GM19467 (cell line): ENCODE data around the gene CACNB4.
"Not testable (repeated sequence)": the region's sequence is repeated elsewhere in the genome, so short reads cannot be mapped to it uniquely, and the experiment has no call there.

Source experiments
- ATAC-seq: cut with Tn5 transposase; IDR thresholded peaks from one replicate; pipeline ENCODE4 v1.9.1; 2021; ENCODE audit warnings: mild to moderate bottlenecking, moderate library complexity; ENCODE audit not compliant: unreplicated experiment

The CACNB4 gene

DNA sequence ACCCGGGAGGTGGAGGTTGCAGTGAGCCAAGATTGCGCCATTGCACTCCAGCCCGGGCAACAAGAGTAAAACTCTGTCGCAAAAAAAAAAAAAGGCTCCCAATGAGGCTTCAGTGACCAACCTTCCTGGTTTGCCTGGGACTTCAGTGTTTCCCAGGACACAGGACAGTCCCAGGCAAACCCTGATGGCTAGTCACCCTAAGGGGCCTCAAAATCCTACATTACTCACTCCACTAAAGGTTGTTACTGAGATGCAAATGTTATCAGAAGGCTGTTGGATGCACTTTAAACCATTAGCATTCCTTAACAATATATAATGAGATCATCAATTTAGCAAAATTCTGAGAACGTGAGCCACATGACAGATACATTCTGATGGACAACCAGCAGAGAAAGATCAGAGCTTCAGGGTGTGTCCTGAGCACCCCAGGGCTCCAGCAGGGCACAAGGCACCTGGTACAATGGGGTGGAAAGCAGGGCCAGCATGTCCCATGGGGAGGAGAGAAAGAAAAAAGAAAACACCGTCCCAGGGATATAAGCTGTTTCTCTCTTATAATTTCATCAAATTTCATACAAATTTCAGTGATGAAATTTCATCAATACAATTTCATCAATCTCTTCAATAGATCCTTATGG is 152.5 kb downstream of the CACNB4 start:
- ATAC-seq: no peak

DNA sequence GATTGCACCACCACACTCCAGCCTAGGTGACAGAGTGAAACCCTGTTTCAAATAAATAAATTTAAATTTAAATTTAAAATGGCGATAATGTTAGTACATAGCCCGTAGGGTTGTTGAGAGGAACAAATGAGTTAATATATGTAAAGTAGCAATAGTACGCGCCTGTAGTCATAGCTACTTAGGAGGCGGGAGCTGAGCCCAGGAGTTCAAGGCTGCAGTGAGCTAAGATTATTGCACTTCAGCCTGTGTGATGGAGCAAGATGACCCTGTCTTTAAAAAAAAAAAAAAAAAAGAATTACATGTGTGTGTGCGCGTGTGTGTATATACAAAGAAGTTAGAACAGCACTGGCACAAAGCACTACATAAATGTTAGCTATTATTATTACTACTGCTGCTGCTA is 153.2 kb downstream of the CACNB4 start:
- ATAC-seq: no peak

DNA sequence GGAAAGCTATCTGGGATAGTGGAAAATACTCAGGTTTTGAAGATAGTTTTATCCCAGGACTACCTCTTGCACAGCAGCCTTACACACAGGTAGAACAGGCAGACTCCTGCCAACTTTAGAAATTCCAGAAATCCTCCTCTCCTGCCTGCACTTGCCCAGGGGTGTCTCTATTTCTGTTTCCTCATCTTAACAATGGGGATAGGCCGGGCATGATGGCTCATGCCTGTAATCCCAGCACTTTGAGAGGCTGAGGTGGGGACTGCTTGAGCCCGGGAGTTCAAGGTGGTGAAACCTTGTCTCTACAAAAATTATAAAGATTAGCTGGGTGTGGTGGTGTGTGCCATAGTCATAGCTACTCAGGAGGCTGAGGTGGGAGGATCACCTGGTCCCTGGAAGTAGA is 153.7 kb downstream of the CACNB4 start:
- no peak for ATAC-seq

DNA sequence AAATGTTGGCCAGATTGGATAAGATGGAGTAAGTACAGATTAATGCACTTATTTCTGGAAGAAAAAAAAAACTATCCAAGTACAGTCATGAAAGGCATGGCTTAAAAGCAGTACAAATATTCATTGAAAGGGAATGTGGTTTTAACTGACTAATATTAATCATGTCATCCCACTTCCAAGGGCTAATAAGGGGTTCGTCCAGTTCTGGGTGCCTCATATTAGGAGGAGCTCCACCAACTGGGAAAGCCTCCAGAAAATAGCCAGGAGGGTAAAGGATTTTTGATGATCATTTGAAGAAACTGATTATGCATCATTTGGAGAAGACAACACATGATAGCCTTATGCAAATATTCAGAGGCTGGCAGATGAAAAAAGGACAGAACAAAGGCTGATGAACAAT is 155.4 kb downstream of the CACNB4 start:
- ATAC-seq: no peak

DNA sequence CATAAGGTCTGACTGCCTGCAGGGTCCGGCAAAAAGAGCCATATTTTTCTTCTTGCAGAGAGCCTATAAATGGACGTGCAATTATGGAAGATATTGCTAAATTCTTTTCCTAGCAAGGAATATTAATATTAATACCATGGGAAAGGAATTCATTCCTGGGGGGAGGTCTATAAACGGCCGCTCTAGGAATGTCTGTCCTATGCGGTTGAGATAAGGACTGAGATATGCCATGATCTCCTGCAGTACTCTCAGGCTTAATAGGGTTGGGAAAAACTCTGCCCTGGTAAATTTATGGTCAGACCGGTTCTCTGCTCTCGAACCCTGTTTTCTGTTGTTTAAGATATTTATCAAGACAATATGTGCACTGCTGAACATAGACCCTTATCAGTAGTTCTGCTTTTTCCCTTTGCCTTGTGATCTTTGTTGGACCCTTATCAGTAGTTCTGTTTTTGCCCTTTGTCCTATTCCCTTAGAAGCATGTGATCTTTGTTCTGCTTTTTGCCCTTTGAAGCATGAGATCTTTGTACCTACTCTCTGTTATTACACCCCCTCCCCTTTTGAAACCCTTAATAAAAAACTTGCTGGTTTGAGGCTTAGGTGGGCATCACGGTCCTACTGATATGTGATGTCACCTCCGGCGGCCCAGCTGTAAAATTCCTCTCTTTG is 156.2 kb downstream of the CACNB4 start:
- not testable (repeated sequence) for ATAC-seq

DNA sequence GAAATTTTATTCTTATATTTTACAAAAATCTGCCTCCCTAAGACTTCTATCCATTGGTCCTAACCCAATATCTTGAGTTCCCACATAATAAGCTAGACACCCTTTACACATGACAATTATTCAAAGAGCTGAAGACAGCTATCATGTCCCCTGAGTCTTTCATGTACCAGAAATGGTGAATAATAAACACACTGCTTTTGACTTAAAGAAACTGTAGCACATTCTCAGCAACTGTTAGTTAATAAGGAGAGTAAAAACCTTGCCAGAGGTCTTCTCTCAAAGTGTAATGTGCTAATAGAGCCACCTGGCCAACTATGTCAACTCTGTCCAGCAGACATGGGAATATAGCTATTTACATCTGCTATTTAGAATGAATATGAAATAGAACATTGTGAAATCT is 160.9 kb downstream of the CACNB4 start:
- no peak for ATAC-seq

DNA sequence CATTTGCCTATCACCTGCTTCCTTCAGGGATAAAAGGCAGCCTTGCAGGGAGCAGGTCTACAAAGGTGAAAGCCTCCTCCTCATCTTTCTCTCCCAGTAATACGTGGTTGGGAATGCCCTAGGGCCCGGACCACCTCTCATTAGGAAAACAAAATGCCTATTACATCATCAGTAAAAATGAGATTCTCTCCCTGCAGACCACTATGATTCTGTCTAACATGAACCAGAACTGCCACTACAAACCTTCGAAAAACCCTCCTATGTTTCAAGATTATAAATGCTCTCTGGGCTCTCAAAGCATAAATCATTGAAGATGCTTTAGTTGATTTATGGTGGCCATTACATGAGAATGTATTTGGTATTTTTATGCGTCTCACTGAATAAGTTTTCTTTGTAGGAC is 162.2 kb downstream of the CACNB4 start:
- ATAC-seq: no peak

DNA sequence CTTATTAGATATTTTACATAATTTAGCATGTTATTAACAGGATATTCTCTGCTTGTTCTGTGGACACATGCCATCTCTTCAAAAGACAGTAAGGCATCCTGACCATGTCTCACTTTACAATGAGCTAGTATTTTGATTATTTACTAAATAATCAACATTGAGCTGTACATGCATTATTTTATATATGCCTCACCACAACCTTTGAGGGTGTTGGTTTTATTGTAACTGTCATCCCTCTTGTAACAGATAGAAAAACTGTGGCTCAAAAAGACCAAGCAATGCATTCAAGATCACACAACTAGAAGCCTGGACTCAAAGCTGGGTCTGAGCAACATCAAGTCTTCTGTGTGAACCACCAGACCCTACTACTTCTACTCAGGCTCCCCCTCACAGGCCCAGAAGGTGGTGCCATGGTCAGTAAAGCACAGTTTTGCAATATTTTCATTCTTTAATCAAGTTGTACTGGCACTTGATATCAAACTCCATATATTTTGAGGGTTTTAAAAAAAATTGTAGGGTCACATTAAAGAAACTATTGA is 165.5 kb downstream of the CACNB4 start:
- ATAC-seq: no peak

DNA sequence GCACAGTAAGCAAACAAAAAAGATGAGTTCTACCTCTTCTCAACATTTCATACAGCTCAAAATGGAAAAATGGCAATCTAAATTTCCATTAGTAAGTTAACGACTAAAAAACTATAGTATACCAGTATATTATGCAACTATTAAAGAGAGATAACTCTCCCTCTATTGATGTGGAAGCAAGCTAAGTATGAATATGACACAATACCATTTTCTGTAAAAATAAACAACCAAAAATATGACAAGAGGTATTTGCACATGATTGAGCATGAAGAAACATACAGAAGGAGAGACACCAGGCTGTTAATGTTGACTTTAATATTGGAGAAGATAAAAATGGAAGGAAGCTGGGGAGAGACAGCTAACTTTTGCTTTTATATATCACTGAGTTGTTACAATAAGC is 167.1 kb downstream of the CACNB4 start:
- no peak for ATAC-seq

DNA sequence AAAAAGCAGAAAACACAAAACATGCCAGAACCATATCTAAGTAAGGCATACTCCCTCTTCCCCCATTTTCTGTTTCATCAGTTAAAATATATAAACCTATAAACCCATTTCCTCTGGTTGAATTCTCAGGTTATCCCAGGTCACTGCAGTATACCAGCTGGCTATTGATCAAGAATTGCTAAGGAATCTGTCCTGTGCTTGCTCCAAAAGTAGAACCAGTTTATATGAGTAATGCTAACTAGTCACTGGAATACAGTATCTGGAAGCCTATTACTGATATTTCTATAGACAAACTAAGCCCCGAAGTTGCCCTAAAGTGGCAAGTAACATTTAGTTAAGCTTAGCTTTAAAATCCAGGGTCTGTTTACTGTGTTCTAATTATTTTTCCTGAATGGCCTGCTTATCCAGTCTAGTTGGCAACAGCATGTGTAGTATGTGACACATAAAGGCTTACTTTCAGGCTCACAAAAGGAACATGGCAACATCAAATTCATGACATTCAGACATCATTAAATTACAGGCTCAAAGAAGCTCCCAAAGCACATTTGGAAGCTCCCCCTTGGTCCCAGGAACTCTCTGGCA is 167.7 kb downstream of the CACNB4 start:
- ATAC-seq: no peak

DNA sequence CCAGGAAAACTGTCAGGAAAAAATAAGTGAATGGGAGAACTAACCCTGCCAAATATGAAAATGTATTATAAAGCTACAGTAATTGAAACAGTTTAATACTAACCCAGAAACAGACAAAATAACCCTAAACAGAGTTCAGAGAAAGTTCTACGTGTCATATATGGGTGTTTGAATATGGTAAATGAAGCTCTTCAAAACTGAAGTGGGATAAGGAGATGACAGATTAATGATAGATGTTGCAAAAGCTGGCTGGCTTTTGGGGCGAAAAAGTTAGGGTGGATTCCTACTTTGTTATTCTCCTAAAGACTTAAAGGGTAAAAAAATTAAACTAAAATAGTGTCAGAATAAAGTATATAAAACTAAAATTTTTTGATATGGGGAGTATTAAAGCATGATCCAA is 168.8 kb downstream of the CACNB4 start:
- ATAC-seq: no peak

DNA sequence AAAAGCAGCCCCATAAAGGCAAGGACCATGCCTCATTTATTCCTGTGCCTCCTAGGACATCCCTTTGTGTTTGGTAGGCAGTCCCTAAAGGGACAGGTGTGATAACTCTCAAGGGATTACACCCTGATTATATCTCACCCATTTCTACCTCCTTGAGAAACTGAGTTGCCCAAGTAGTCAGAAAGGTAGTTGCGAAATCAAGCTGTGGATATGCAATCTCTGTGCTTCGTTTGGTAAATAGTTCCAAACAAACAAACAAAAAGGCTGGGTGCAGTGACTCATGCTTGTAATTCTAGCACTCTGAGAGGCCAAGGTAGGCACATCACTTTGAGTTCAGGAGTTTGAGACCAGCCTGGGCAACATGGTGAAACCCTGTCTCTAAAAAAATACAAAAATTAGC is 170.5 kb downstream of the CACNB4 start:
- ATAC-seq: no peak

DNA sequence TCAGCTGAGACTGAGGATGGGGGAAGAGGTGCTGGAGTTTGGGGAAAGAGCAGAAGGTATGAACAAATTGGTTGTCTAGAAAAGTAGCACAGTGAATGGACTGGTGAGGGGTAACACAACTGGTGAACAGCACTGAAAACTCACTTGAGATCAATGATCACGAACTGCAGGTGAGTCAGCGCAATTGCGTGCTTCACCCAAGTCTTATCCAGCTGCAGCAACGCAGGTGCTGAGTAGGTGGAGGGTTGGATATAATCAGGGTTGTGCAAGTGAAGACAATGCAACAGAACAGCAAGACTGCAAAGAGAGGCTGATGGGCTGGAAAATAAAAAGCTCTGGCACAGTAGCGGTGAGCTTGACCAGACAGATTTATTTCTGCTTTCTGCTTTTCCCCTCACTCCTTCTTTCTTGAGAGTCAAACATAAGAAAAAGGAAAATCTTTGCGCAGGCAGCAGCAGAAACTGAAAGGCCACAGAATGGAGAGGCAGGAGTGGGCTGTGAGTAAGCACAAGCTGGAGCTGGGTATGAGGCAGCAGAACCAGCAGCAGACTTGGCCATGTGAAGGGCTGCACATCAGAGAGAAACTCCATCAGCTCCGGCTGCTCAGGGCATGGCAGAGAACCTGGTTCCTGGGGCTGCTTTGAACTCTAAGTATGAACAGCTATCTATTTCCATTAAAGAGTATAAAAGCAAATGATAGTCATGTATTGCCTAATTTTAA is 171.2 kb downstream of the CACNB4 start:
- ATAC-seq: no peak

DNA sequence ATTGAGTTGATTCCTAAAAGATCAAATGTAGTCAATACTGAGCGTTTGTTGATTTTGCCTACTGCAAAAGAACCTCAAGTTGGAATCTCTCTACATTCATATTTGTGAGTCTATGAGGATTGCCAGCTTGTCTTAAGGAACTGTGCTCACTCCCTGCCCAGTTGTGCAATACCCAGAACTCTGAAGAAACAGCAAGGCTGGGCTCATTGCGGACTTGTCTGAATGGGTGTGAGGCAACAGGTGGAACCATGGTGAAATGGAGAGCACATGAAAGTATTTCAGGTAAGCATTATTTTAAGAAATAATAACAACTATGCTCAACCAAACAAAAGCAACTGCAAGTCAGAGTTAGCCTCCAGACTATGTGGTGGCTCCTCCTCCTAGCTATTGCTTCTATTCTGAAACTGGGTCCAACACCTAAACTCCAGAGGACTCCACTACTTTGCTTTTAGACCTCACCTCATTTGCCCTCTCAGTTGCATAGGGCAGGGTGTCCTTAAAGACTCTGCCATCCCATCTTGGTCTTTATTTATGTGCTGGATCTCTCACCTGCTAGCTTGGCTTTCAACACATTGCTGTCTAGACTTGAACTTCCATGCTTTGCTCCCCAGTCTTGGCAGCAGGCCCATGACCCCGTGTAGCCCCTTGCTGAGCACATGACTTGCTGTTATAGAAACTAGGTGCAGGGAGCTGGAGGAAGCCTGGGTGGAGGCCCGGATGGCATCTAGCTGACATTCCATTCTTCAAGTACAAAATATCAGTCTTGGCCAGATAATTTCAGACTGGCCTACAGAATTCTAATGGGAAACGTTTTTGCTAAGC is 175.8 kb downstream of the CACNB4 start:
- ATAC-seq: no peak

DNA sequence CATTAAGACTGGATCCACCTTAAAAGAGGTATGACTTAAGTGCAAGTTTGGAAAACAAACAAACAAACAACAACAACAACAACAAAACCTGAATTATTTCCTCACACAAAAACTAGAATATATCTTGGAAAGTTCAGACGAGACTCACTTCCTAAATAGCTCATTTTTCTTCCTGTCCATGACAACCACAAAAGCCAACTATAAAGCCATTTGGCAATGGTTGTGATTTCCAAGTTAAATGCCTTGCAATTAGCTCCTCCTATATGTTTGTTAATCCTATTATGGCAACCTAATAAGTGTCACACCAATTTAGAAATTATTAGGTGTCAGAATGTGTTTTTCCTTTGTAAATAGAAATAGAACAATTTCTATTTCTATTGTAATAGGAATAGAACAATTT is 179.1 kb downstream of the CACNB4 start:
- no peak for ATAC-seq

DNA sequence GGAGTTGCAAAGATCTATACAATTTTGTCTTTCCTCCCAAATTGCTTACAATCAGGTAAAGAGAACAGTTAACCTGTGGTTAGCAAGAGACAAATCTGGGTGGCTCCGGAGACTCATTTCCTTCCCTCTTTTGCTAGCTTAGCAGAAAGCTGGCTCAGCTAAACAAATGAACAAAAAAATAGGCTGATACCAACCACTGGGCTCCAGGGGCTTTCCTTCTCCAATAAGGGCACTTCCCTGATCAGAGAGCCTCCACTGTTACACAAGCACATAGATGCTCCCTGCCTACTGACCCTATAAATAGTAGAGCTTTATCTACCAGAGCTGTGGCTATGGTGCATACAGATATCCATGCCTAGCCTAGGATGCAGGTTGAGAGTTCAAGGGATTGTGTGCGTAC is 180.5 kb downstream of the CACNB4 start:
- no peak for ATAC-seq

DNA sequence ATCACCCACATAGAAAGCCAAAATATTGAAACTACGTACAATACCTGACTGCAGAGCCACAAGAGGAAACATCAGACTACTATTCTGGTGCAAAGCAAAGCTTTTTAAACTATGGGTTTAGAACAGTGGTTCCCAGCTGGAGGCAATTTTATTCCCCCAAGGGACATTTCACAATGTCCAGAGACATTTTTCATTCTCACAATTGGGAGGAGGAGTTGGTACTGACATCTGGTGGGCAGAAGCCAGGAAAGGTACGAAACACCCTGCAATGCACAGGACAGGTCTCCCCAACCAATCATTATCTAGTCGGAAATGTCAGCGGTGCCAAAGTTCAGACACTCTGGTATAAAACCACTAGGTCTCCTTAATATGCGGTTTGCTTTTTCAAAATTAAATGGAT is 182.2 kb downstream of the CACNB4 start:
- ATAC-seq: no peak

DNA sequence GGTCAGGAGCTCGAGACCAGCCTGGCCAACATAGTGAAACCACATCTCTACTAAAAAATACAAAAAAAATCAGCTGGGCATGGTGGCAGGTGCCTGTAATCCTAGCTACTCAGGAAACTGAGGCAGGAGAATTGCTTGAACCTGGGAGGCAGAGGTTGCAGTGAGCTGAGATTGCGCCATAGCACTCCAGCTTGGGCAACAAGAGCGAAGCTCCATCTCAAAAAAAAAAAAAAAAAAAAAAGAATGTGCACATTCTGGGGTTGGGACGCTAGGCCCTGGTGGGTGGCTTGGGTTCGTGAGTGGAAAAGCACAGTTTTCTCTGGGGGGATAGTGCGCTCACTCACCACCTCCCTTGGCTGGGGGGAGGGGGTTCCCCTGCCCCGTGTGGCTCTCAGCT is 183.2 kb downstream of the CACNB4 start:
- not testable (repeated sequence) for ATAC-seq

DNA sequence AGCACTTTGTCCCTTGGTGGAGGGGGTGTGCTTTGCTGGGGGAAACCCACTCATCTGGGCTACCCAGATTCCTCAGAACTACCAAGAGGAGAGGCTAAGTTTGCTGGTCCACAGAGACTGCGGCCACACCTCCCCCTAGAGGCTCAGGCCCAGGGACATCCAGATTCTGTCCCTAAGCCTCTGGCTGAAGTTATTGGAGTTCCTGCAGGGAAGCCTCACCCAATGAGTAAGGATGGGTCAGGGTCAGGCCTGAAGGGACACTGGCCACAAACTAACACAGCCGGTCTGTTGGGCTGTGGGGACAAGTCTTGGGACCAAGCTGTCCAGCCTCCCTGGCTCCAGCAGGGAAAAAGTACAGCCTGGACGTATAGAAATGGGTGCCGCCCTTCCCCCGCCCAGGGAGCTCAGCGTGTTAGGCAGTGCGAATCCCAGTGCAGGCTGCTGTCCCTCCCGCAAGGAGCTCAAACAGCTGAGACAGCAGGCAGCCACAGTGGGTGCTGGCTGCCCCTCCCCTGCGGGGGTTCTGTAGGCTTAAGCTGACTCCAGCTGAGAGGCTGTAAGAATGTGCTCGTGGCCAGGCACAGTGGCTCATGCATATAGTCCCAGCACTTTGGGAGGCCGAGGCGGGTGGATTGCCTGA is 183.7 kb downstream of the CACNB4 start:
- no peak for ATAC-seq

DNA sequence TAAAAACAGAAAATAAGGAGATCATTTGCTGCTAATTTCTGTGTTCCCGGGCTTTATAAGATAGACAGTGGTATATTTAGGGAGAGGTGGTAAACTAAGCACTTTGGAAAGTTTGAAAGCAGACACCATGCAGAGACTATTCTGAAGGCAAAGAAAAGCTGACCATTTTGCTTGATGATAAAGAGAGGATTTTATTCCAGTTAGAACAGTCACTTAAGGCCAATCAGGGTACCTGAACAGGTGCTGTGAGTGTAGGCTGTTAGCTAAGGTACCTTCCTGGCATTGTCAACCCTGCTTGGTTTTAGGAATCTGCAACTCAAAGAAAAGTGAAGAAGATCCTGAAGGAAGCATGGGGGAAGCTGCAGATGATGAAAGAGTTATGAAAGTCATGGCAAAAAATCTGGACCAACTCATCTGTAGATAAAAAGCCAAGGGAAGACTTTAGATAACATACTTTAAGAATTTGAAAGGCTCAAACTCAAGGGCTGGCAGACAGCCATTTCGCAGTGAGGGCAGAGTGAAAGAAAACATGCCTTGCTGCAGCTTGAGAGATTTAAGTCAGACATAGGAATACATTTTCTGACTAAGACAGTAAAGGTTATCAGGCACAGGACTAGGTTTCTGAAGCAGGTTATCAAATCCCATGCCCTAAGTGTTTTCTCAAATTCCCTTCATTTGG is 190.5 kb downstream of the CACNB4 start:
- ATAC-seq: no peak
